ENCODE measurements around the gene AGAP1.
"Not testable (repeated sequence)": the region's sequence is repeated elsewhere in the genome, so short reads cannot be mapped to it uniquely, and the experiment has no call there.

The AGAP1 gene

DNA sequence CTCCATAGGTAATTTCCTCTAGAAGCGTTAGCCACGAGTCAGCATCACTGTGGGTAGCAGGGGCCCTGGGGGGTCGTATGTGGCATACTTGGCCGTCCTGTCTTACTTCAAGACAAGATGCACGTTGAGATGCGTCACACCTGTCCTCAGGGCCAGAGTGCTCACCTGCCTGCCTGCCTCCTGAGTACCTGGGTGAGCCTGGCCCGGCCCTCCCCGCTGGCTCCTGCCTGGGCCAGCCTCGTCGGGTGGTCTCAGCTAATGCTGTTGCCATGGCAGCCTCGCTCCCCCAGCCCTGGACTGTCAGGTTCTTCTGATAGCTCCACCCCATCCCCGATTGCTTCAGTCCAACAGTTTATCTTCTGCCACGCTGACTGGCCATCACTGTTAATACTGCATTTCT is 441.9 kb downstream of the AGAP1 start:
- DNase-seq = no peak

DNA sequence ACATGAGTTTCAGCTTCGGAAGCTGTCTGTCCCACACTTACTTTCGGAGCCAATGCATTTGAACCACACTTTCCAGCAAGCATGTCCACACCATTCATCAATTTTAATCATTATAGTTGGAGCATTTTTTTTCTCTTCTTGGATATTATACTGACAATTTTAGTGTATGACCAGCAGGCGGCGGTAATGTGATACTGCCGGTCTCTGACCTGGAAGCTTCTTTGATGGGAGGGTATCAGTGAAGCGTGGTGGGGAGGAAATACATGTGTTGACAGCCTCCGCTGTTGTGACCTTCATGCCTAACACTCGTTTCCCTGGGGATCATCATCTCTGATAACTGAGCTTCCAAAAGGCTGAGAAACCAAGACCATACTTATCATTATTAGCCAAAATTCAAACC is 442.6 kb downstream of the AGAP1 start:
- no peak for DNase-seq

DNA sequence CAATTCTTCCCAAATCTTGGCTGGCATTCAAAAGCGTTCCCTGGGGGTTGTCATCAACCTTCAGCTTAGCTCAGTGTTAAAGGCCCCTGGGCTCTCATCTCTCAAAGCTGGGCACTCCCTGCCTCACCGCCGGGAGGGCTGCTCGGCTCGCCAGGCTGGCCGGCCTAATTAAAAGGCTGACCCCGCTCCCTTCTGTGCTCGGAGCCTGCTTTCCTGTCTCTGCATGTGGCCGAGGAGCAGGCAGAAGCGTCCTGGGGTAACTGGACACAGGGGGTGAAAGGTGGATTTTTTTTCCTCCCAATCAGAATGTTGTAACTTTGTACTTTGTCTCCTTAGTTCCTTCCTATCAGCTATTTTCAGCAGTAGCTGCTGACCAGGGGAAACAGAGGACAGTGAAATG is 443.2 kb downstream of the AGAP1 start:
- no peak for DNase-seq

DNA sequence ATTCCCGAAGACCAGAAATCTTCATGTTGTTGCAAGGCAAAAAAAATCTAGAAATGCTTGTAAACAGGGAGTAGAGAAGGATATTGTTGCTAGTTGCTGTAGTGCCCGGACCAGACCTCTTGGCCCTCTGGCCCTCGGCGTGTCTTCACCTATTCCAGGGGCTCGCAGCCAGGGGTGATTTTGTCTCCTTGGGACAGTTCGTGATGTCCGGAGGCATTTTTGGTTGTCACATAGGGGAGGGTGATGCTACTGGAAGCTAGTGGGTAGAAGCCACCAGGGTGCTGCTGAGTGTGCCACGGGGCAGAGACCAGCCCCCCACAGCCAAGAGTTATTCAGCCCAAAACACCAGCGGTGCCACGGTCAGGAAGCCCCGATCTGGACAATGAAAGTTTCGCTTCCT is 443.7 kb downstream of the AGAP1 start:
- no peak for DNase-seq

GRCh38 chr2:235937936-235938335 is 444.1 kb downstream of the AGAP1 start:
- DNase-seq = no peak

- no peak for DNase-seq
Measured at GRCh38 chr2:235938611-235939010, 444.8 kb downstream of the AGAP1 start.

DNA sequence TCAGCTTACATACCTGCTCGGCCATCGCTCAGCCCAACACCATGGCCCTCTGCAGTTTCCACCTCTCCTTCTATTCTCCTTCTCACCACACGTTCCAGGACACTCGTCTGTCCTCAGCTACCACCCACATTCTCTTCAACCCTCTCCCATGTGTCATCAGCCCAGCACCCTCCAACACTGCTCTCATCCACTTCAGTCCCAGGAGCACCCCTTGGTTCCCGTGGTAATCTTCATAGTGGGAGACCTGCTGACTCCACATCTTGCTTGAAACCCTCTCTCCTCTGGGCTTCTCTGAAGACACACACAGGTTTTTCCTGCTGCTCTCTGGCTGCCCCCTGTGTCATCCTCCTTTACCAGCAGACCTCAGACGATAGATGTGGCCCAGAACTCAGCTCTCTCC is 445.6 kb downstream of the AGAP1 start:
- no peak for DNase-seq

GRCh38 chr2:235940330-235940729 is 446.5 kb downstream of the AGAP1 start:
- DNase-seq = no peak

DNA sequence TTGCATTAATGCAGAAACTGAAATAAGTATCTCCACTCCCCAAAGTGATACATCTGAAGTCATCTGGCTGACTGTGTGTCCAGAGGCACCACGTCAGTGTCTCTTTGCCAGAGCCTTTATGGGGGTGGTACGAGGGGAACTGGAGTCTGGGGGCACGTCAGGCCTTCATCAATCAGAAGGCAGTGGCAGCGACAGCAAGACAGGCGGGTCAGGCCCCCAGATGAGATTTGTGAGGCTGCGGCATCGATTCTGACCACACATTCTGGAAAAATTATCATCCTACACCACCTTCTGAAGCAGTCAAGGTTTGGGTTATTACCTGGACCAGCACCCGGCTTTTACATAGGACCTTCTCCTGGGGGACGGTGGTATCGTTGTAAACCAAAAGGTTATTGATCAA is 450.7 kb downstream of the AGAP1 start:
- no peak for DNase-seq

DNA sequence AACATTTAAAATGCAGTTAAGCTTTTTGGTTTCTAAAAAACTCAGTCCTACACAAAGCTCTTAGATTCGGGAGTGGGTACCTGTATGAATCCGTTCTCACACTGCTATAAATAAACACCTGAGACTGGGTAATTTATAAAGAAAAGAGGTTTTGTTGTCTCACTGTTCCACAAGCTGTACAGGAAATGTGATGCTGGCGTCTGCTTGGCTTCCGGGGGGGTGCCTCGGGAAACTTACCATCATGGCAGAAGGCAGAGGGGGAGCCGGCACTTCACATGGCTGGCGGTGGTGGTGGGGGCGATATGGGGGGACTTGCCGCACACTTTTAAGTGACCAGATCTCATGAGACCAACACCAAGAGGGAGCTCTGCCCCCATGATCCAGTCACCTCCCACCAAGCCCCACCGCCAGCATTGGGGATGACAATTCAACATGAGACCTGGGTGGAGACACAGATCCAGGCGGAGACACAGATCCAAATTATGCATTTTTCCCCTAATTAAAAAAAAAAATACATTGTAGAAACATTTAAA is 451.8 kb downstream of the AGAP1 start:
- DNase-seq = no peak

GRCh38 chr2:235946590-235946989 is 452.7 kb downstream of the AGAP1 start:
- no peak for DNase-seq

GRCh38 chr2:235947055-235947454 is 453.2 kb downstream of the AGAP1 start:
- DNase-seq = not testable (repeated sequence)

DNA sequence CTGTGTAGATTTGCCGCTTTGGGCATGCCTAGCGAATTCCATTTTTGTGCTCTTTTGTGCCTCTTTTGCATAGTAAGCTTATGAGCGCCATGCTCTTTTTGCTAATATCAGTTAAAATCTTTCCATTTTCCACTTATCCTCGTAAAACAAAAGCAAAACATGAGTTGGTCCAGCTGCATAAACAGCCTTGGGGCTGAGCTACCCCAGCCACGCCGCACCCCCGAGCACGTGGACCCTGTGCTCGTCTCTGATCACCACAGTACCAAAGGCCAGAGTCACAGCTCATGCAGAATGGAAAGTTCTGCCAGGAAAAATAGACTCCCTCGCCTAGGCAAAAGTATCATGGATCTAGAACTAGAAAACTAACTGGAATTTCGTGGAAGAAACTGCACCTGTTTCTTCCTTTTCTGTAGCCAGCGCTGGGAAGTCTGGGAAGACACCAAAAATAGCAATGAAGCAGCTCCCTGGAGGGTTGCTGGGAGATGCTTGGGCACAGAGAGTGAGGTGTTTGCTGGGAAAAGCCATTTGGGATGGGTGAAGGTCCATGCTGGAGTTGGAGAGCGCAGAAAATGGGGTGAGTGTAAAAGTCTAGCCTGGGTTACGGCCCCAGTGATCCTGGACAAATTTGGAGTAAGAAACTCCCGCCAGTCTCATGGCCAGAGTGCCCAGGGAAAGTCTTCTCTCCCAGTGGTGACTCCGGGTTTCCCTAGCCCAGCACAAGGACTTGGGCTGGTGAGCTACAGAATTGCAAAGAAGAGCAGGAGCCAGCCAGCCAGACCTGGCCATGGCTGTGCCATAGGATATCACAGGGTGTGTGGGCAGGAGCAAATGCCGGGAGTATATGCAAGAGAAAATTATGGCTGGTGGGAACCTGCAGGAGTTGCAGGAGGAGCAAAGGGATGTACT is 456.0 kb downstream of the AGAP1 start:
- DNase-seq = no peak

GRCh38 chr2:235950473-235950809 is 456.6 kb downstream of the AGAP1 start:
- DNase-seq = no peak

- no peak for DNase-seq
Measured at GRCh38 chr2:235951493-235951892, 457.6 kb downstream of the AGAP1 start.

- DNase-seq = no peak
Measured at GRCh38 chr2:235951982-235952381, 458.1 kb downstream of the AGAP1 start.

- no peak for DNase-seq
Measured at GRCh38 chr2:235952714-235953113, 458.9 kb downstream of the AGAP1 start.

DNA sequence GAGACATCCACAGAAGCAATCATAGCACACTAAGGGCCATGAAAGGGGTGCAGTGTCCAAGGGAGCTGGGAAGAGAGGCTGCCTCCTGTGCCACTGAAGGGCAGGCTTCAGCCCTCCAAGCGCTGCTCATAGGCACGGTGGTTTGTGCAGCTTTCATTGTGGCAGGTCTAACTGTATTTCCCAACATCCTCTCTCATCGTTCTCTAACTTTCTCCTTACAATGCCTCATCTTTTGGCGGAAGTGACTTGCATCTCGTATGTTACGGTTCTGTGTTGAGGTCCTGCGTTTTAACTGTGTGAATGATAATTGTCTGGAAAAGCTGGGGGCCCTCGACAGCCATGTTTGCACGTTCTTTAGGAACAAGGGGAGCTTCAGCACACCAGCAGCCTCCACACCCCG is 460.4 kb downstream of the AGAP1 start:
- no peak for DNase-seq

- DNase-seq = no peak
Measured at GRCh38 chr2:235954888-235955480, 461.1 kb downstream of the AGAP1 start.

GRCh38 chr2:235955664-235956063 is 461.8 kb downstream of the AGAP1 start:
- no peak for DNase-seq

DNA sequence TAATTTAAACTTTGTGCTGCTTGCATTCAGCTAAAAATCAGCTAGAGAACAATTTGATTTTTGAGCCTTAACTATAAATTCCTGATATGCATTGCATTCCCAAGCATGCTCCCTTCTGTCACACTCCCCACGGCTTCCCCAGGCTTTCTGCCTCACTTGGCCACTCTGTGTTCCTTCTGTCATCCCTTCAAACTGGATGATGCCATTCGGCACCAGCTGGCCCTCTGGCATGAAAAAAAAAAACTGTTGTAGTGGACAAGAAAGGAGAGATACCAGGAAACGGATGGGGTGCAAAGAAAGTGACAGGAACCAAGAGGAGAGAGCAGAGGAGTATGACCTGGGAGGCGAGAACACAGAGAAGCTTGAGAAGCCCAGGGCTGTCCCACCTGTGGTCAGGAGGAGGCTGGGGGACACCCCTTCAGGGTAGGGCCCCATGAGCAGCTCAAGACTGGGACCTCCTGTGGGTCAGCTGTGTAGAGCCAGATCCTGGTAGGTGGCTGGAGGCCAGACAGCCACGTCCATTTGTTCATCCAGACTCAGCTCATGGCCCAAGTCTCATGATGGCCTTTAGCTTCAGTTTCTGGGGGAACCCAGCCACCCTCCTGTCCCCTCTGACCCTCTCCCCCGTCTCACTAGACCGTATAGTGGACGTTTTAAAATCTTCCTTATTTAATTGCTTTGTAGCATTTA is 462.6 kb downstream of the AGAP1 start:
- DNase-seq = no peak

DNA sequence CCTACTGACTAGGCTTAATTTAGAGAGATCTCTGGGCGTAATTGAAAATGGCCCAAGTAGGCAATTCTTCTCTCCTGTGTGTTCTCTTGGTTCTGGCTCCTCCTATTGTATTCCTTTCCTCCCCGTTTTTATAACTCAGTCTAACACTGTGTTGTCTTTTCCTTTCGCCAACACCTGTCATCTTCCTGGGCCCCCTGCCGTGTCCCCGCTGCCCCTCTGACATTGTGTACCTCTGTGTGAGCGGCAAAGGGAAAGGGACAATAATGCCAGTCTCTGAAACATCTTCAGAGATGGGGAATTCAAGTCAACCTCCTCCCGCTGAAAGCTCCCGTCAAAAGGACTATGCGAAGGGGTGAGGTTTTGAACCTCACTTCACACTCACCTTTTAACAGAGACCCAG is 463.4 kb downstream of the AGAP1 start:
- no peak for DNase-seq

DNA sequence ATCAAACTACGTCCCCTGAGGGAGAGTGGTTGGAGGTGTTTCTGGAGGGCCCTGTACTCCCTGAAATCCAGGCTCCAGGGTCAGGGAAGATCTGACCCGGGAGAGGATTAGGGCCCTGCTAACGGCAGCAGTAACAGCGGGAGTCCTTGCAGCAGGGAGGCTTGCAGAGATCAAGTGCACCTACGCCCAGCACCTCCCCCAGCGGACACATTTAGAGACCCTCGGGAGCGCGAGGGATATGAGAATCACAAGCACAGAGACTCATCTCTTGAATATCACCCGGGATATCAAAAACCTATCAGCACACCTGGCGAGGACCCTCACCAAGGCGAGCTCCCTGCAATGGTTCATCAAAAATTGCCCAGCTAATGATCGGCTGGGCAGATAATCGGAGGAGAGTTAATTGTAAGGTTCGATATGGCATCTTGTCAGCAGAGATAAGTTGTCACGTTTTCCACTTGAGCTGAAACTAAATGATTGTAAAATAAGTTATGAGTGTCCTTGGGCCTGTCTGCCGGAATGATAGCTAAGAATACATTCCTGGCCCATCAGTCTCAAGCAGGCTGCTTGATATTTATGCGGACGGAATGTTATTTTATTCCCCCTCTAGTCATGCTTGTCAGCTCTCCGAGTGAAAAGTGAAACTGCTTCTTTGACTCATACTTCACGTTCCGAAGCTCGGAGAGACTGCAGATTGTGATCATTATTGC is 464.5 kb downstream of the AGAP1 start:
- no peak for DNase-seq

All from NCI-H1417 treated with DMSO at 0.1 percent for 48 hours (cell line).